Measurements from ENCODE around the gene CEP112.
A peak's percentile ranks its signal among the peaks of the same experiment; 100 is the strongest.

CEP112 gene

DNA sequence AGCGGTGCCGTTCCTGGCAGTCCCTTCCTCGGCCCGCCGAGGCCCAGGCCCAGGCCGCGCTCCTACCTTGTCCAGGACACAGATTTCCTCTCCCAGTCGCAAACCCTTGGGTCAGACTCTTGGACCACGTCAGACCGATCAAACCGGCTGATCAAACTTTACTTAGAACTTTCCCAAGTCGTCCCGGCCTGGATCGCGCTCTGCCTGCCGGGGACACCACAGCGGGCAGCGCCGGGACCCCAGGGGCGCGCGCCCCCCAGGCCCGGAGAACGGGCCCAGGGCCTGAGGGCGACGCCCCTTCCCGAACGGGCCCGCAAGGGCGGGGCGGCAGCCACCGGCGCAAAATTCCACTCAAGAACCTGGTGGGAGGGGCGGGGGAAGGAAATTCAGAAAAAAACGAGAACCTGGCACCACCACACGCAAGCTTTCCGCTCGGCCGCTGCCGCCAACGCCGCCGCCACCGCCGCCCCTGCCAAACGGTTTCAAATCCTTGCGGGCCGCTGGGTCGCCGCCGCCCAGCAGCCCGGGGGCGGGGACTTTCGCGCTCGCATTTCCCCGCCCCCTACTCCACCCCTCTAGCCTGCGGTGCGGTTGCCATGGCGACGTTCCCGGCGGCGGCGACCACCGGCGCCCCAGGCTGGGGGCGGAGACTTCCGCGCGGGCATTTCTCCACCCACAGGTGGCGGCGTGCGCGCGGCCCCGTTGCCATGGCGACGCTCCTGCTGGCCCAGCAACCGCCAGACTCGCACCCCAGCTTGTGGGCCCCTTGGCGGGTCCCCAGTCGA, at the start of gene CEP112:
Gene CEP112, minus strand, starts transcription at position 541 of the 785 bp plus-strand sequence.
- DNase-seq, result peak; percentile 77

DNA sequence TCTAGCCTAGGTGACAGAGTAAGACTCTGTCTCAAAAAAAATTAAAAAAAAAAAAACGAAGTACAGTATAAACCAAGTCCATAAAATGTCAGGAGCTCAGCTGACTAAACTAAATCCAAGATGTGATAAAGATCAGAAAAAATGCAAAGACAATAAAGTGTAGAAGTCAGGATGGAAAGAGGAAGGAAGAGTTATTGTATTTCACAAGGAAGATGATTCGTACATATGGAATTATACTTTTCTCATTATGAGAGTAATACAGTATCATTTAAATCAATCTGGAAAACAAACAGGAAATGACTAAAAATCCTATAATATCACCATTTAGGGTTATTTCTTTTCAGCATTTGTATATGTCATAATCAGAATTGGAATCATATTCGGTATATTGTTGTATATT, 48.7 kb upstream of the CEP112 start:
- DNase-seq, result no peak

DNA sequence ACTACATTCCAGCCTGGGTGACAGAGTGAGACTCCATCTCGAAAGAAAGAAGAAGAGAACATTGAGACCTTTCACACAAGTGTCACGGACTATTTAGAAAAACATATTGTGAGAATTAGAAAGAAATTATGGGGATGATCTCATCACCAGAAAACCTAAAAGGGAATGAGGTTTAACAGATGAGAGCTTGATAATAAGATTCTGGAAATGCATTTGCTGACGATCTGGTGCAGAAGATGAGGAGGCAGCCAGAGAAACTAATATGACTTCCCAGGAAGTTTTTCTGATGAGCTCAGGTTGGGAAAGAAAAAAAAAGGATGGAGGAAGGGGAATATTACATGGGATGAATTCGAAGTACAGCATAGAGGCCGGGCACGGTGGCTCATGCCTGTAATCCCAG, 48.1 kb upstream of the CEP112 start:
- no peak for DNase-seq

DNA sequence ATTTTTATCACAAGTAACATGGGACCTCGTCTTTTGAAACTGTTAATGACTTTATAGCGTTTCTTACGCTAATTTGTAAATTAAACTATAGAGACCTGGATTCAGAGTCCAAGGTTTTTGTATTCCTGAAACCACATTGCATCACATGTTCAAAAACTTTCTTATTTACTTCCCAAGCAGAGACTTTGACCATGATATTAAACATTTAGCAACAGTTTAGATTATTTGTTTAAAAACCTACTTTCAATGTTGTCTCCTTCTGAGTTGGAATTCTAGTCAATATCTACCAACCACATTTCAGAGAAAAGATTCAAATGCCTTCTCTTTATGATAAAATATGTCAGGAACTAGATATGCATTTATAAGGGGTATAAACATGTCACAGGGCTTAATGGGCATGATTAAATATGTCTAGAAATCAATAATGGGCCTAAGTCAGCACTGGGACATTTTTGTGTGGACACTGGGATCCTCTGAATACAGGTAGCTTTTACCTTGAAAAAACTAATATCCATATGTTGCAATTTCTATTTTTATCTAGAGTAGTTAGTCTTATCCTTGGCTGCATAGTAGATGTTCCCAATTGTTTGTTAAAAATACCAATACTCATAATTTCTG, 43.6 kb upstream of the CEP112 start:
- no peak for DNase-seq

DNA sequence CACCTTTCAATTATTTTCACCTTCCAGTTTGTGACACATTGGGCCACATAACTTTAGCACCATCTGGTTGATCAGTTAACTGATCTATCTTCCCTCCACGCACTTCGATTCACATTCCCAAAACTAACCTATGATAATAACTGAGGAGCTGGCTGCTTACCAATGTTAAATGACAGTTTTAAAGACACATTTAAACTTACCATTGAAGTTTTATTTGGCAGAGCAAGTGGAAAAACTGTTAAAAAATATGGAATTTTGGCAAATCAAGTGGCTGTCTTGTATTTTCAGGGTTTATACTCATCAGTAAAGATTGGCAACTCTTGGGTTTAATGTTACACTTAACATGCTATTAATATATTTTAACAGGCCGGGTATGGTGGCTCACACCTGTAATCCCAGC, 42.7 kb upstream of the CEP112 start:
- no peak for DNase-seq

DNA sequence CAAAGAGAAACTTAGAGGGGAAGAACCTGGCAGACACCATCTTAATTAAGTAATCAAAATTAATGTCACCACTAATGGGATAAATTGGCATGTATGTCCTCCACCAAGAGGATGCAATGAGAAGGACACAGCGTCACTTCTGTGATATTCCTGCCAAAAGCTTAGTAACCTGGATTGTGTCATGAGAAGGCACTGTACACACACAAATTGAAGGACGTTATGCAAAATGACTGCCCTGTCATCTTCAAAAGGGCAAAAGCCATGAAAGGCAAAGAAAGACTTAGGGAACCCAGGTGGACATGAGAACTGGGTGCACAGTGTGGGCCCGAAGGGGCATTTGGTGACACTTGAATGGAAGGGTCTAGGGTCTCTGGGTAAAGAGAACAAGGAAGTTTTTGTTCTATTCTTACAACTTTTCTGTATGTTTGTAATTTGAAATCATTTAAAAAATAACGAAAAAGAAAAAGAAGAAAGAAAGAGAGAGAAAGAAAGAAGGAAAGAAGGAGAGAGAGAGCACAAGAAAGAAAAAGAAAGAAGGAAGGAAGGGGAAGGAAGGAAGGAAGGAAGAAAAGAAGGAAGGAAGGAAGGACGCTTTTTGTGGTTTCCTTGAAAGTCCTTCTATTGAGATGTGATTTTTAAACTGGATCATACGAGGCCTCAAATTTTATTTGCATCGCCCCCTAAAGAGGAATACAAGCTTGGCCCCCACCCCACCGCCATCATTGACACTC, 41.3 kb upstream of the CEP112 start:
- DNase-seq, result no peak

DNA sequence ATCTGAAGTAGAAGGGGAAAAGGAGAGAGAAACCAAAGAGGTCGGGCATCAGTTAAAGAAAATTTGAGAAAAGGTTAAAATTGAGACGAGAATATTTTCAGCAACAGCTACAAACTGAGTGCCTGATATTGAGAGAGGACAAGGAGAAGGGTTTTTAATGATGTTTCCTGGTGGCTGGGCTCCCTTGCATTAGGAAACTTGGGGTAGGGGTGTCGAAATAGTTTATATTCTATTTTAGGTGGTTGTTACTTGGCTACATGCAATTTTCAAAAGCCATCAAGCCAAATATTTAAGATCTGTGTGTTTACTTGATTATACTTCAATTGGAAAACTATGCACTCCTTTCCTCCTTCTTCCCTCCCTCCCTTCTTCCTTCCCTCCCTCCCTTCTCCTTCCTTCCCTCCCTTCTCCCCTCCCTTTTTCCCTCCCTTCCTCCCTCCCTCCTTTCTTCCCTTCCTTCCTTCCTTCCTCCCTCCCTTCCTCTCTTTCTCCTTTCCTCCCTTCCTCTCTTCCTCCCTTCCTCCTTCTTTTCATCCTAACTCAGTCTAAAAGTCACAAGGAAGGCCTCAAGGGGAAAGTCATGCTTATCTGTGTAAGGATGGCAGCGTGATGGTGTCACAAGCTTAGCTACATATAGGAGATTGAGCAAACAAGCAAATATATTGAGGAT, 39.1 kb upstream of the CEP112 start:
- DNase-seq, result no peak

DNA sequence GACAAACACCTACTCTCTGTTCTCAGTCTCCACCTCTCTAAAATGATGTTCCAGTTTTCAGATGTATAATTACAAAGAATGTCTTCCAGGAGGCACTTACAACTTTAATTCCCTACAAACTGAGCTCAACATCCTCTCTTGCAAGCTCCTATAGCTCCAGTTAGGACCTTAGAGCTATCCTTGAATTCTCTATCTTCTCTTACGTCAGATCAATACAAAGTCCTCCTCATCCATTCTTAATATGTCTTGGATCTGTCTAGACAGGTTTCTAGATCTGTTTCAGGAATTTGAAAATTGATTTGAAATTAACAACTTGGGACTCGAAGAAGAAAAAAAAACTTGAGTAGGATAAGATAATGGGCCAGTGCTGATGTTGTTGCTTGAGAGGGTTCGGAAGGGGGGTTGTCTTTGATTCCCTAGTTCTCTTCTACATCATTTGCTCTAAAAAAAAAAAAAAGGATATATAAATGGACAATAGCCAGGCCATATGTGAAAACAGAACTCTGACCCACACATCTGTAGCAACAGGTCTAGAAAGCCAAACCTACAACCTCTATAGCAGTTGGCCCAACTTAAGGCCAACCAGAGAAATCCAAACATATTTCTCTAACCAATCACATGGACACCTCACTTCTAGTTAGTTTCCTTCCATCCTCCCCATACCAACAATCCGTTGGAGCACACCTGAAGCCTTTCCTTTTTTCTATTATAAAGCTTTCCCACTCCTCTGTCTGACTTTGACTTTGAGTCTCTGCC, 38.0 kb upstream of the CEP112 start:
- DNase-seq, result no peak

DNA sequence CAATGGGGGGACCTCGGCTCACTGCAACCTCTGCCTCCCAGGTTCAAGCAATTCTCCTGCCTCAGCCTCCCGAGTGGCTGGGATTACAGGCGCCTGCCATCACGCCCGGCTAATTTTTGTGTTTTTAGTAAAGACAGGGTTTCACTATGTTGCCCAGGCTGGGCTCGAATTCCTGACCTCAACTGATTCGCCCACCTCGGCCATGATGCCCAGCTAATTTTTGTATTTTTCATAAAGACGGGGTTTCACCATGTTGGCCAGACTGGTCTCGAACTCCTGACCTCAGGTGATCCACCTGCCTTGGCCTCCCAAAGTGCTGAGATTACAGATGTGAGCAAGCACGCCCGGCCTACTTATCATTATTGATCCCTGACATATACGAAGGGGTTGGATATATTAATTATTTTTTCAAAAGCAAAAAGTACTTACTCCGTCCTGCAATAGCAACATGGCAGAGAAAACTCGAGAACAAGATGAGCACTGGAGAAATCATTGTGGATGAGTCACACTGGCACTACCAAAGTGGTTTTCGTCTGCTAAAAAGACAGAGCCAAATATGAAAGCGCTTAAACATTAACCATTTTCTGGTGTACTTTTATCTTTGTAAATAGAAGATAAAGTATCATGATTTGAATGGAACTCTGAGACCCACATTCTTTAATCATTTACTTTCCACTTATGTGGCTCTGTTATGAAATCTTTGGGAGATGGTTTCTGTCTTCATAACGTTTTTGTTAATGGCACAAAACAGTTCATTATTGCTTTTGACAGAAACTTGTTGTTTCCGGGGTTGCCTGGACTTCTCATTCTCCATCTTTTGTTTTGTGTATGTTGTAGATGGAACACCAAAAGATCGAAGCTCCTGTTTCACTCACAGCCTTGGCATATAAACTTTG, 37.2 kb upstream of the CEP112 start, which contains the start of gene APOH:
Gene APOH, minus strand, starts transcription at position 529 of the 896 bp plus-strand sequence. Its CDS starts 36 bp downstream, at position 493.
- DNase-seq, result no peak

DNA sequence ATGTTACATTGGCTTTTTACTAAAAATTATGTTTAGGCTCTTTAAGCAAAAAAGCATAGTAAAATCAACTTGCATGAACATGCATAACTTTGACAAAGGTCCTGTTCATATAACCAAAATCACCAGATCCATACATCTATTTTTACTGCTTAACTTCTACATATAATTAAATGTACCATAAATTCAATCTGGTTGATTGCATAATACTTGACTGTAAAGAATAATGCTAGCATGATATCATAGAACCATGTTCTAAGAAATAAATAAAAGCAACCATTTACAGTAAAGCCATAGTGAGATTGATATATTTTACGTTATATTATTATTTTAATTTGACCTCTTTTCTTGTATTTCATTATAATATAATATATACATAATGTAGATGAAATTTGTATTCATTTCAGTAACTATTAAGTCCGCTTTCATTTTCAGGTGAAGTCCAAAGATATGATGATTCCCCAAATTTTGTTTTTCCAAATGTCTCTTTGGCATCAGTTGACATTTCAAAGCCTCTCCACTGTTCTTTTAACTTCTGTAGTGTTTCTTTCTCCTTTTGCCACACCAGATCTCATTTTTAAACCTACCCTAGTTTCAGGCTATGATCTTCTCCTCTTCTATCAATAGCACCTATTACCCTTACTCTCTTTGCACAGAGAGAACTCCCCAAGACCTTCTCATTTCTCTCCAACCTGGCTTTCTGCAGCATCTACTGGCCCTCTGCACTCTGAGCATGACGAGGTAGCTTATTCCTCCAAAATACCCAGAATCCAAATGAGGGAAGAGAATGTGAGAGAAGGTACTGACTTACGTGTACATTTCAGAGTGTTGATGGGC, 35.5 kb upstream of the CEP112 start:
- DNase-seq, result no peak

DNA sequence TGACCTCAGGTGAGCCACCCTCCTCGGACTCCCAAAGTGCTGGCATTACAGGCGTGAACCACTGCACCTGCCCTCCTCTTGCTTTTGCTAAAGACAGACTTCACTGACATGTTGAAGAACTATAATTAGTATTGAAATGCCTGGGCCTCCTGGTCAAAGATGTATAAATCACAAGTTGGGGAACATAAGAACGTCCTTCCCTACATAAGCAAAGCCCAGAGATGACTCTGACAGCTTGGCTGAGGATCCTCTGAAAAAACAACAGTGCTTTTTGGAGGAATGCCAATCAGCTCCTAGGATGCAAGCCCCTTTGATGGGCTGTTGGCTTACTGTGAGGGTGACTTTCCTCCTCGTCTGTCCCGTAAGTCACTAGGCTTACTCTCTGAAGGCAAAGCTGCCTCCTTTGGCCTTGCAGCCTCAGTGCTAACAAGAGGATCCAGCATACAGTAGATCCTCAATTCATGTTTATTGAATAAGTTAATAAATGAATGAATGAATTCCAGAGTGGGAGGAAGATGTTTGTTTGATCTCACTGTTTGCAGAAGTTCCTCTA, 30.9 kb upstream of the CEP112 start:
- no peak for DNase-seq

DNA sequence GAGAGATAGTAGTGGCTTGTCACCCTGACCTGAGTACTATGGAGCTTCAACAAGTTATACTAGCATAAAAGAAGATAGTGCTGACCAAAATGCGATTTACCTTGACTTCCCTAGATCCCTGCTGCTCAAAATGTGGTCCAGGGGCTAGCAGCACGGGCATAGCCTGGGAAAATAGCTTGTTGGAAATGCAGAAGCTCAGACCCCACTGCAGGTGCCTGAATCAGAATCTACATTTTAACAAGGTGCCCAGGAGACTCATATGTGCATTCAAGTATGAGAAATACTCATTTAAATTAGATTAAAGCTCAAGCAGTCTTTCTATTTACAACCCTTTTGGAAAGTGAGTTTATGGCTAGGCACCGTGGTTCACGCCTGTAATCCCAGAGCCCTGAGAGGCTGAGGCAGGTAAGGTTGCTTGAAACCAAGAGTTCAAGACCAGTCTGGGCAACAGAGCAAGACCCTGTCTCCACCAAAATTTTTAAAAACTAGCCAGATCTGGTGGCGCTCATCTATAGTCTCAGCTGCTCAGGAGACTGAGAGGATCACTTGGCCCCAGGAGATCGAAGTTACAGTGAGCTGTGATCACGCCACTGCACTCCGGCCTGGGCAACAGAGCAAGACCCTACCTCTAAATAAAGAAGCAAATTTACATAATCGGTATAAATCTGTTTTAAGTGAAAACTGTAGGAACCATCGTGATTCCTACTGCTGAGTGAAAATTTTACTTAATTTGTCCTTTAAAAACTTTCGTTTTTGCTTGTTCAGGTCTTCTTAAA, 30.0 kb upstream of the CEP112 start:
- no peak for DNase-seq

DNA sequence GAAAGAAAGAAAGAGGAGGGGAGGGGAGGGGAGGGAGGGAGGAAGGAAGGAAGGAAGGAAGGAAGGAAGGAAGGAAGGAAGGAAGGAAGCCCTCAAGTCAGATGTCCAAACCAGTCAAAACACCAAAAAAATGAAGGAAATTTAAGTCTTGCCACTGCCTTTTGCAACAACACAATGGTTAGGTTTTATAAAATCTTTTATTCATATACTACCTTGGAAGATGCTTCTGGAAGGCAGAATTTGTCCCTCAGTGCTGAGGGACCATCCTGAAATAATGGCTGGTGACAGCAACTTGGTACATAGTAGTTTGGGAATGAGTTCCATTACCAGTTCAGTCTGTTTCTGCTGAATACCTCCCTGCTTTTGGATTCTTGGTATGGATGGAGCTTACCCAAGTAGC, 29.4 kb upstream of the CEP112 start:
- no peak for DNase-seq

DNA sequence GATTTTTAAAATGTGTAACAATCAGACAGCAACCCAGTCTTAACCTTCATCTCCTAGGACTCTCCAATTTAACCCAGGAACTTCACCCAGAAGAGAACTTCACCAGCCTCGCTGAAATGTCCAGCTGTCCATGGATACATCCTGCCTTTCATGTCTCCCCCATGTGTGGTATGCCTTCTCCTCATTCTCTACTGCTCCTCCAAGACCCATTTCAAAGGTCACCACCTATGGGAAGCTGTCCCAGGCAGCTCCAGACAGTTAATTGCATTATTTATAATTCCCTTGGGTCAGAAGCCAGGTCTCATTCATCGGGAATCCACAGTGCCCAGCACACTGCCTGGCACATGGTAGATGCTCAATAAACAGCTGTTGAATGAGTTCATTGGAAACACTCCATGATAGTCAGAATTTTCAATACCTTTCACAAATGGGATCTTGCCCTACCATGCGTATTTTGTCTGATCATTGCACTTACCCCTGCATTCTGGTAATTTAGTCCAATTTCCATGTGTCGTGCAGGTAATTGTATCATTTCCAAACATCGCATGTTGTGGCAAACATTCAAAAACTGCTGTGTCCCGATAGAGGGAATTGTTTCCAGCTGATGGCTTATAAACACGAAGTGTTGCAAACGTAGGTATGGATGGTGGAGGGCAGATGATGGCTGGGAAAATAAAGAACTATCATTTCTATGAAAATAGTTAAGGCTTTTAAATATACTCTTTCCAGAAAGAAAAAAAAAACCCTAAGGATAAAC, 28.3 kb upstream of the CEP112 start:
- DNase-seq, result no peak

DNA sequence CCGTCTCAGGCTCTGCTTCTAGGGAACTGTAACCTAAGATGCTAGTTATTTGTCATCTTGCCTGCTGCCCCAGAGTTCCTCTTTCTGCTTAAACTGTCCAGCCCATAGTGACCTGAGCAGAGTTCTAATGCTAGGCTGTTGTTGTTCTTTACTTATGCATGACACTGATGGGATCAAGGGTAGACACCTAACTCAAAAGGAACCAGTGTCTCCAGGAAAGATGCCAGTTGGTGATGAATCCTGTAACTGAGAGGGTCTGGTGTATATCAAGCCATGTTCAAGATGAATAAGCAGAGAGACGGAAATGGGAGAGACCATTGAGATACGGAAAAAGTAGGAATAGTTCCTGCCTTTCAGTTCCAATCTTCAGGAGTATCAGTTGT, 23.6 kb upstream of the CEP112 start:
- DNase-seq, result no peak

DNA sequence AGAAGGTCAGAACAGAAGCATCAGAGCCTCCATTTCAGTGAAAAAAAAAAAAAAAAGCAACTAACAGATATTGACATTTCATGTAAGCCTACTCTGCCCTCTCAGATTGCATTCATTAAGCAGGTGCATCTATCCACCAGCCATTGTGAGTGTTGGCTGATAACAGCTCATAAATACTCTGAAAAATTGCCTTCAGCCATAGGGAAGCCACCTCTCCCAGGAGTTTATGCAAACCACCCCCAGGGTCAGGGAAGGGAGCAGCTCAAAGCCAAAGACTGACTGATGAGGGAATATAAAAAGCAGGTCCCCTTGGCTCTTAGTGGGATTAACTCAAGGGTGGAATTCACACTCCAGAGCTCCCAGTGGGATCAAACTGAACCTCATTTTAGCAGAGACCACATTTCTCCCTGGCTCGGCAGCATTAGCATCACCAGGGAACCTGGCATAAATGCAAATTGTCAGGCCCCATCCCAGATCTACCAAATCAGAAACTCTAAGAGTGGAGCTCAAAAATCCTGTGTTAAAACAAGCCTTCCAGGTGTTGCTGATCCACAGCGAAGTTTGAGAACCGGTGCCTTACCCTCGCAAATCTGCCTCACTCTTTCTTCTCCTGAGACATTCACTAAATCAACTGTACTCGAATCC, 23.1 kb upstream of the CEP112 start:
- no peak for DNase-seq

DNA sequence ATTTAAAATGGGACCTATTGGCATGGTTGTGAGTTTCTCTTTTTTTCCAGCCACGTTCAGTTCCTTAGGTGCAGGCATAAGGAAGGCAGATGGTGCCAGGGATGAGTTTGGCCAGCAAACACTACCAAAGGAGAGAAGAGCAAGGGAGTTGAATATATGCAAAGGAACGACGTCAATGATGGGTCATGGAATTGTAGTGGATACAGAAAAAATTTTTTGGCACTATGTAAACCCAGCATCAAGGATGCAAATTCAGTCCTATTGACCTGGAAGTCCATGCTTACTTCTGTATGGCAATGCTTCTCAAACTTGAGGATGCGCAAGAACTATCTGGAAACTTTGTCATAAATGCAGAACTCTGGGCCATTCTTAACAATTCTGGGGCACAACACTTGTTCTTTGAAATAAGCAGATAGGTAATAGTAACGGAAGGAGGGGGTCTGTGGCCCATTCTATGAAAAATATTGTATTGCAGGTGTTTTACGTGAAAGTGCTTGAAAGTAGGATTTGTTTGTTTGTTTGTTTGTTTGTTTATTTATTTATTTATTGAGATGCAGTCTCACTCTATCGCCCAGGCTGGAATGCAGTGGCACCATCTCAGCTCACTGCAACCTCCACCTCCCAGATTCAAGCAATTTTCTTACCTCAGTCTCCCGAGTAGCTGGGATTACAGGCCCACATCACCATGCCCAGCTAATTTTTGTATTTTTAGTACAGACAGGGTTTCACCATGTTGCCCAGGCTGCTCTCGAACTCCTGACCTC, 19.3 kb upstream of the CEP112 start:
- no peak for DNase-seq
